ENCODE measurements around the gene PSME3. TPM values are rescaled to one million over a fixed set of nuclear protein-coding genes. Genes with fewer than 3 reads are reported as not detected.

Gene PSME3
- total and polyA plus RNA-seq, 2 of the 13 experiments (the other 11 are each of a cell fraction or from before 2014, with no cell fraction given): 66.3 to 135 TPM

- 0 out of 2 replicates have a peak, but pooled peaks have one; percentile 62 for TF ChIP-seq ZNF318 (CRISPR knock-in tag; IDR thresholded peaks at IDR 0.05)
- TF ChIP-seq ZNF24 (IDR thresholded peaks at IDR 0.05): 0 out of 2 replicates have a peak, but pooled peaks have one; percentile 33
- TF ChIP-seq ADNP (CRISPR knock-in tag; IDR thresholded peaks at IDR 0.05): 0 out of 2 replicates have a peak, but pooled peaks have one; percentile 48
- no peak for TF ChIP-seq PTBP1 (IDR thresholded peaks at IDR 0.05; ENCODE audit: low read depth, low read length, poor library complexity, severe bottlenecking)
- TF ChIP-seq TFE3 (CRISPR knock-in tag; IDR thresholded peaks at IDR 0.05): peak; percentile 81
- no peak for TF ChIP-seq AFF4 (CRISPR knock-in tag; IDR thresholded peaks at IDR 0.05)
- TF ChIP-seq ZNF207 (IDR thresholded peaks at IDR 0.05; ENCODE audit: borderline replicate concordance): no peak
- TF ChIP-seq DZIP1 (CRISPR knock-in tag; IDR thresholded peaks at IDR 0.05): no peak; the same call in 1 of the 2 replicates
- TF ChIP-seq ZNF136 (CRISPR knock-in tag; IDR thresholded peaks at IDR 0.05; ENCODE audit: low read depth): no peak
Measured at GRCh38 chr17:42886283-42887176, 53.3 kb downstream of the PSME3 start (continued).

All from HepG2 (cell line).